ENCODE data around the gene CFAP46.

DNA sequence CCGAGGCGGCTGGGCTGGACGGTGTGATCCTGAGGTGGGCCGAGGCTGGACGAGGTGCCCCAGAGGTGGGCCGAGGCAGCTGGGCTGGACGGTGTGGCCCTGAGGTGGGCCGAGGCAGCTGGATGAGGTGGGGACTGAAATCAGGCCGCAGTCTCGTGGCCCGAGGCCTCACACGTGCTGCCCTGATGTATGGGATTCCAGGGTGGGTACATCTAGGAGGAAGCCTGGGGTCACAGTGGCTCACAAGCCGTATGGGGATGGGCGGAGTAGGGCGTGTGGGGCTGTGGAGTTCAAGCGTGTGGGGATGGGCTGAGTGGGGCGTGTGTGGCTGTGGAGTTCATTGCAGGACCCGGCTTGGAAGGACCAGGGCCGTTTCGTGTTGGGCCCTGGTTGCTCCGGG is 144.0 kb downstream of the CFAP46 start:
- TF ChIP-seq ARNTL (CRISPR knock-in tag; IDR thresholded peaks at IDR 0.05; ENCODE audit: borderline replicate concordance, low read depth) (no peak), ZNF70 (CRISPR knock-in tag; IDR thresholded peaks at IDR 0.05) (no peak), ZFP30 (CRISPR knock-in tag; IDR thresholded peaks at IDR 0.05) (no peak), ZC3H10 (CRISPR knock-in tag; IDR thresholded peaks at IDR 0.05) (no peak), CSDC2 (CRISPR knock-in tag; IDR thresholded peaks at IDR 0.05) (no peak), ZNF8 (CRISPR knock-in tag; IDR thresholded peaks at IDR 0.05) (no peak), BACH2 (CRISPR knock-in tag; IDR thresholded peaks at IDR 0.05; ENCODE audit: borderline replicate concordance) (no peak)
- TF ChIP-seq, protein P1, sequence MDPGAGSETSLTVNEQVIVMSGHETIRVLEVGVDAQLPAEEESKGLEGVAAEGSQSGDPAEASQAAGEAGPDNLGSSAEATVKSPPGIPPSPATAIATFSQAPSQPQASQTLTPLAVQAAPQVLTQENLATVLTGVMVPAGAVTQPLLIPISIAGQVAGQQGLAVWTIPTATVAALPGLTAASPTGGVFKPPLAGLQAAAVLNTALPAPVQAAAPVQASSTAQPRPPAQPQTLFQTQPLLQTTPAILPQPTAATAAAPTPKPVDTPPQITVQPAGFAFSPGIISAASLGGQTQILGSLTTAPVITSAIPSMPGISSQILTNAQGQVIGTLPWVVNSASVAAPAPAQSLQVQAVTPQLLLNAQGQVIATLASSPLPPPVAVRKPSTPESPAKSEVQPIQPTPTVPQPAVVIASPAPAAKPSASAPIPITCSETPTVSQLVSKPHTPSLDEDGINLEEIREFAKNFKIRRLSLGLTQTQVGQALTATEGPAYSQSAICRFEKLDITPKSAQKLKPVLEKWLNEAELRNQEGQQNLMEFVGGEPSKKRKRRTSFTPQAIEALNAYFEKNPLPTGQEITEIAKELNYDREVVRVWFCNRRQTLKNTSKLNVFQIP (CRISPR knock-in tag; IDR thresholded peaks at IDR 0.05; ENCODE audit: borderline replicate concordance, low read depth): no peak

Data from SK-N-SH treated with all-trans-retinoic acid at 6 μM for 48 hours (cell line).